CD4-positive, alpha-beta T cell treated with Interleukin-1 beta for 1 hour (primary cell): ENCODE measurements around the gene LEUTX.
"Not testable (repeated sequence)": the region's sequence is repeated elsewhere in the genome, so short reads cannot be mapped to it uniquely, and the experiment has no call there.

ENCODE experiments used
- DNase-seq, 2 donors: peaks; one replicate each; pipeline ENCODE4 v3.0.0-alpha.2; 2020 to 2022

The LEUTX gene, protein sequence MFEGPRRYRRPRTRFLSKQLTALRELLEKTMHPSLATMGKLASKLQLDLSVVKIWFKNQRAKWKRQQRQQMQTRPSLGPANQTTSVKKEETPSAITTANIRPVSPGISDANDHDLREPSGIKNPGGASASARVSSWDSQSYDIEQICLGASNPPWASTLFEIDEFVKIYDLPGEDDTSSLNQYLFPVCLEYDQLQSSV

DNA sequence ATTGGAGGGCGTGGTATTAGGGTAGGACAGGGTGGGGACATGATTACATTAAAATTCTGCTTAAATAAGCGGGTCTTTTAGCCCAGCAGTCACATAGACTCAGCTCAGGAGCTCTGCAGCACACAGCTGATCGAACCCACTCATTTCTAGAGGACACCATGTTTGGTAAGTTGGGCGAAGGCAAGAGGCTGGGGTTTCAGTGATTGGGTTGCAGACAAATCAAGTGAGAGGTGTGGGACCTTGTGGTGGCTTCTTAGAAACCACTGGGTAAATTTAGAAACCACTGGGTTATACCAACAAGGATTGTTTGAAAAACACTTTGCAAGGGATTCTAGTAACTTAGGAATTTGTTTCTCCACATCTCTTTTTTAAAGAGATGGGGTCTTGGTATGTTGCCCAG, at the start of gene LEUTX:
Gene LEUTX, plus strand, starts transcription at position 92 of the 400 bp plus-strand sequence. Its CDS starts 67 bp downstream, at position 159.
- no peak for DNase-seq

DNA sequence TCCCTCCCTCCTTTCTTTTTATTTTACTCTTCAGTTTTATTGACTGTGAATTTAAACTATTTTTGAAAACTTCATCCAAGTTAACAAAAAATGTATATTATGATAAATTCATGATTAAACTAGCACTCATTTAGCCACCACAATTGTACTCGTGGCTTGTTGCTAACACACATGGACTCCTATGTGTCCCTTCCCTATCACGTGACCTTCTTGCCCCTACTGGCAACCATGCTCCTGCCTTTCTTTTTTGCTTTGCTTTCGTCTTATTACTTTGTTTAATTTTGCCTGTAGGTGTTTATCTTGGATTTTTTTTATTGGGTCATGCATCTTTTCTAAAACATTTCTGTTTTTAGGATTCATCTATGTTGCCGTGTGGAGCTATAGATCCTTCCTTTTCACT, 49.1 kb upstream of the LEUTX start:
- no peak for DNase-seq

DNA sequence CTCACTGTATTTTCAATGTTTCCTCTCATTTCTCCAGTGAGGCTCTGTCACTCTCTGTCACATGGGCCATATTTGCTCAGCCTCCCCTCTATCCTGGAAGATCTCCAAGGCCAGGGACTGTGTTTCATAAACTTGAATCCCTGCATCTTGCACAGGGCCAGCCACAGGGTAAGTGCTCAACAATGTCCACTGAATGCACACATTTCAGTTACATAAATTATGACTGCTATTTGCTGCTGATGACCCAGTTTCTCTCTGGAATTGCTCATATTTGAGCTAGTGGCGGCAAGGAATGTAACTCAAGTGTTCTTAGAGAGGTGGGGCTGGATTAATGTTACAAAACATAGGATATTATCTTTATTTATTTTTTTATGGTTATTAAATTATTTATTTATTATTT, 47.0 kb upstream of the LEUTX start:
- DNase-seq: no peak

DNA sequence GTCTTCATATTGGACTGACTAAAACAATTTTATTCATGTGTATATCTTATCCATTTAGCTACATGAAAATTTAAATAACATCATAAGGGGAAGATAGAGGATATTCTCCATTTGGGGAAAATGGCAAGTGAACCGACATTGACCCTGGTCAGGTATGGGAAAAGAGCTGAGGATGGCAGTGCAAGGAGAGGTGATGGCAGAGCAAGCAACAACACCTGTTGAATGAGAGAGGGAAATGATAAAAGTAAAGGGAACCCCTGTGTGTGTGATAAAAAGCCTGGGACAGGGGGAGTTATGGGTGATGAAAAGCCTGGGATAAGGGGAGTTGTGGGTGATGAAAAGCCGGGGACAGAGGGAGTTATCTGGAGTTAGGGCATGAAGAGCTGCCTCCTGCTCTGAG, 44.8 kb upstream of the LEUTX start:
- DNase-seq: no peak

DNA sequence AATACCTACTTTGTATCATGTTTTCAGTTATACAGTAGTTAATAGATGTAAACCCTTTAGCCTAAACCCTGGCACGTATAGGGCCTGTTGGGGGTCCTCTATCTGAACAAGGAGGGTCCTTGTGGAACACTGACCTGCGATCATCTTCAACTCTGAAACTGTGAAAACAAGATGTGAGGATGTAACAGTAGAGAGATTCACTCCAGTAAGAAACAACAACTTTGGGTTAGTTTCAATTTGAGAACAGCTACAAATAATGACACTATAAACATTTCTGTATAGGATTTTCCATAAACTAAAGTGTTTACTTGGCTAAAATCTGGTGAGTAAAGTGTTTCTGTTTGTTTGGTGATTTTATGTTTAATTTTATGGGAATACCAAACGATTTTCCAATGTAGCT, 43.0 kb upstream of the LEUTX start:
- no peak for DNase-seq

DNA sequence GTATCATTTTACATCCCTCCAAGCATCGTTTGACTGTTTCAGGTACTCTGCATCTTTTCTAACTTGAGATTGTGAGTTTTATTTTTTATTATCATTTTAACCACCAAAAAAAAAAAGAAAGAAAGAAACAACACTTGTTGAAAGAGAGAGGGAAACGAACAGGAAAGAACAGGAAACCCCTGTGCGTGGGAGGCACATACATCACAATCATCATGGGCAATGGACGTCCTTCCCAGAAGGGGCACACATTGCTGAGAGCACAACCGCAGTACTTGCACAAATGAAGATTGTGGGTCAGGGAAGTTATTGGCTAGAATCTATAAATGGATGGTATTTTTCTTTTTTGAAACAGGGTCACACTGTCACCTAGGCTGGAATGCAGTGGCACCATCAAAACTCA, 42.6 kb upstream of the LEUTX start:
- DNase-seq: no peak

DNA sequence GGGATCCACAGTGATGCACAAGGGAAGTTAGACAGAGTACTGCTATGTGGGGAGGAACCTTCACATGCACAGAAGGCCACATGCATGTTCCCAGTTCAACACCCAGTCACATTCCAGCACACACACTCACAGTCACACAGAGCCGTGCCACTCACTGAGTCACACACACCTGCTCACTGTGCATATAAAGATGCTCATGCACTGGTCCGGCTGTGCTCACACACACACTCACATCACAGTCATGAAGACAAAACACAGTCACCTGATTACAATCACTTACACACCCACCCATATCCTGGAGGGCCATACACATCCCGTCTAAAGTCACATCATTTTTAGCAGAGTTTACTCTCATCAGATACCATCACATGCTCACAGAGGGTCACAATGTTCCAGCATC, 41.3 kb upstream of the LEUTX start:
- DNase-seq: no peak

DNA sequence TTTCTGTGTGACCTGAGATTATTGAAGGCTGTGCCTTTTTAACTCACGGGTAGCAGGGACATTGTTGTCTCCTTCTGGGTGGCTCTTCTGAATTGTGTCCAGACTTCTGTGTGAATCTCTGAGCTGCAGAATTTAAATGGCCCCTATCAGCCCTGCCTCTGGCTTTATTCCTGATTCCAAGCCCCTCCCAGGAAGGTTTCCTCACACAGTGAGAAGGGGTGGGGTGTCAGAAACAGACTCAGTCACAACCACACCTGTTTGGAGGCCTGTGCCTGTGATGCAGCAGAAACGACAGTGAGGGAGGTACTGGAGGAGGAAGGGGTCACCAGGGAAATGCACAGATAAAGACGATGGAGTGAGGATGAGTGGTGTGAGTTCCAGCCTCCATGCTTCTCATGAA, 40.8 kb upstream of the LEUTX start, which contains the start of gene CLC:
Gene CLC, minus strand, starts transcription at position 139 of the 400 bp plus-strand sequence. Its CDS starts 77 bp downstream, at position 62.
- no peak for DNase-seq

DNA sequence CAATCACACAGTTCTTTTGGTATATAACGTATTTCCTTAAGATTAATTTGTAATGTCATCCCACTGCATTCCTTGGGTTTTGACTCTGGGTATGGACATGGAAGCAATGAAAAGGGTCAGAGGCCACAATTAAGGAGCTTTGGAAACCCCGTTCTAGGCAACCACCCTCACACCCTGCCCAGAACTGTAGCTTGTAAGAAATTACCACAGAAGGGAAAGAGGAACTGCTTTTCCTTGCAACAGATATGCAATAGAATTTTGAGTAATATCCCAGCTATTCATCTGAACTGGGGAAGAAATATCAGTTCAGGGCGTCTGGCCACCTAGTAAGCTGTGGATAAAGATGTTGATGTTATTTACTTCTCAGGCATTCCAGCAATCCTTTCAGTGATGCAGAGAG, 39.8 kb upstream of the LEUTX start:
- DNase-seq: no peak

DNA sequence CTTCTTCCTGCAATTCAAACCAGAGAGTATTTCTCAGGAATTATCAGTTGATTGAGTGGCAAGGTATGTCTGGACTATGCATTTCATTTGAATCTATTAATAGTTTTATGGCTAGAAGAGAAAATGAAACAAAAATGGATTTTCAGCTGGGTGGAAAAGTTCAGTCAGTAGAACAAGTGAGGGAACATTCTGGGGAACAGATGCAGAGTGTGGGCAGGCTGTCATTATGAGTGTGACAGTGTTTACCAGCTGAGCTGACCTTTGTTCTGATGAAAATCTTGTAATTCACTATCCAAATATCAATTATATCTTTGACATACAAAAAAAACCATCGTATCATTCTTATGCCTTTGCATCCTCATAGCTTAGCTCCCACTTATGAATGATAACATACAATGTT, 38.3 kb upstream of the LEUTX start:
- no peak for DNase-seq

DNA sequence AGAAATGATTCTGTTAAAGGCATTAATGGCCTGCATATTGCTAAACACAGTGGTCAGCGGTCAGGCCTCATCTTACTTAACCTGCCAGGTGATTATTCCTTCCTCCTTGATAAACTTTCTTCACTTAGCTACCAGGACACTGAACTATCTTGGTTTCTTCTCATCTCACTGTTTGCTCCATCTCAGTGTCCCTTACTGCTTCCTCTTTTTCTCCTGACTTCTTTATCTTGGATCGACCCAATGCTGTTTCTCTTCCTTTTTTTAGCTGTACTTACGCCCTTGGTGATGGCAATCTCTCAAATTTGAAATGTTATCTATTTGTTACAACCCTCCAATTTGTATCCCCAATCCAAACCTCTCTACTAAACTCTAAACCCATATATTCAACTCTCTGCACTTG, 33.0 kb upstream of the LEUTX start:
- DNase-seq: no peak

DNA sequence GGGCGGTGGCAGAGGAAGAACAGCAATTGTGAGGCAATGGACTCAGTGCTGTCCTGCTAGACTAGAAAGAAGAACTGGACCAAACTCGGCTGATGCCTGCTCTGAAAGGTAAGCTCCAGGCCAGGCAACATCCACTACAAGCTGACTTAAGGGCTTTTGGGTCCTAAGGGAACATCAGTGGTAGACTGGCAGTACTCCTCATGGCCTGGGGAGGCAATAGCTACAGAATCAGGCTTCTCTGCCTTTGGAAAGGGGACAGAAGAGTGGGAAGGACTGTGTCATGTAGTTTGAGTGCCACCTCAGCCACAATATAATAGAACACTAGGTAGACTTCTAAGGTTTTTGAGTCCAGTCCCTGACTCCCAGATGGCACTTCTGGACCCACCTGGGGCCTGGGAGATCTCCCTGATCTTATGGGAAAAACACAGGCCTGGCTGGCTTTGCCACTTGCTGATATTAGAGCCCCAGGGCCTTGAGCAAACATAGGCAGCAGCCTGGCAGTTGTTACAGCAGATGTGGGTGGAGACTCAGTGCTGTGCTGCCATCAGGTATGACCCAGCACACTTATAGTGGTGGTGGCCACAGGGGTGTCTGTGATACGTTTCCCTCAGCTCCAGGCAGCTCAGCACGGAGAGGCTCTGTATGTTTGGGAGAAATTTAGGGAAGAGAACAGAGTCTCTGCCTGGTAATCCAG, 31.7 kb upstream of the LEUTX start:
- no peak for DNase-seq

DNA sequence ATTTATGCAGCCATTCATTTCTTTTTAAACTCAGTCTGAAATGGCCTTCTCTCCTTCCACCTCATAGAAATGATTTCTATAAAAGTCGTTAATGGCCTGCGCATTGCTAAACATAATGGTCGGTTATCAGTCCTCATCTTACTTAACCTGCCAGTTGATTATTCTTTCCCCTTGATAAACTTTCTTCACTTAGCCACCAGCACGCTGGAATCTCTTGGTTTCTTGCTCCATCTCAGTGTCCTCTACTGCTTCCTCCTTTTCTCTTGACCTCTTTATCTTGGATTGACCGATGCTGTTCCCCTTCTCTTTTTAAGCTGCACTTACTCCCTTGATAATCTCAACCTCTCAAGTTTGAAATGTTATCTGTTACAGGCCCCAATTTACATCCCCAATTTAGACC, 28.7 kb upstream of the LEUTX start:
- no peak for DNase-seq

DNA sequence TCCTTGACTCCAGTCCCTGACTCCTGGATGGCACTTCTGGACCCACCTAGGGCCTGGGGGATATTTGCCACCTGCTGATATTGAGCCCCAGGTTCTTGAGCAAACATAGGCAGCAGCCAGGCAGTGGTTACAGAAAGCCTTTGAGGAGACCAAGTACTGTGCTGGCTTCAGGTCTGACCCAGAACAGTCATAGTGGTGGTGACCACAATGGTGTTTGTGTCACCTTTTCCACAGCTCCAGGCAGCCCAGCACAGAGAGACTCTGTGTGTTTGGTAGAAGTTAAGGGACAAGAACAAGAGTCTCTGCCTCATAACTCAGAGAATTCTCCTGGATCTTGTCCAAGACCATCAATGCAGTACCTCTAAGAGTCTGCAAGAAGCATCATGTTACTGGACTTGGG, 26.3 kb upstream of the LEUTX start:
- DNase-seq: no peak

DNA sequence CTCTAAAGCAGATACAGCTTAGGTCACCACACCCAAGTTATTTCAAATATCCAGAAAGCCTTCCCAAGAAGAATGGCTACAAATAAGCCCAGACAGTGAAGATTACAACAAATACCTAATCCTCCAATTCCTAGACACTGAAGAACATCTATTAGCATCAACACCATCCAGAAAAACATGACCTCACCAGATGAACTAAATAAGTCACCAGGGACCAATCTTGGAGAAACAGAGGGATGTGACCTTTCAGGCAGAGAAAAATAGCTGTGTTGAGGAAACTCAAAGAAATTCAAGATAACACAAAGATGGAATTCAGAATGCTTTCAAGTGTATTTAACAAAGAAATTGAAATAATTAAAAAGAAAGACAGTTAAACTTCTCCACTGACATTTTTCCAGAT, 25.9 kb upstream of the LEUTX start:
- DNase-seq: no peak

DNA sequence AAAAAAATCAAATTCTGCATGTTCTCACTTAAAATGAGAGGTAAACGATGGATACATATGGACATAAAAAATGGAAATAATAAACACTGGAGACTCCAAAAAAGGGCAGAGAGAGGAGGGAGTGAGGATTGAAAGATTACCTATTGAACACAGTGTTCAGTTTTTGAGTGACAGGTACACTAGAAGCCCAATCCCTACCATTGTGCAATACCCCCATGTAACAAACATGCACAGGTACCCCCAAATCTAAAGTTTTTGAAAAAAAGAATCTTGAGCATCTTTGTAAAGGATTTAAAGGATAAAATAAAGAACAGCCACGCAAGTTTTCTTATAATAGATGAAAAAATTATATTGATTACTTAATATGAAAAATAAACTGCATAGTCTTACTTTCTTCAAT, 24.1 kb upstream of the LEUTX start:
- DNase-seq: no peak

DNA sequence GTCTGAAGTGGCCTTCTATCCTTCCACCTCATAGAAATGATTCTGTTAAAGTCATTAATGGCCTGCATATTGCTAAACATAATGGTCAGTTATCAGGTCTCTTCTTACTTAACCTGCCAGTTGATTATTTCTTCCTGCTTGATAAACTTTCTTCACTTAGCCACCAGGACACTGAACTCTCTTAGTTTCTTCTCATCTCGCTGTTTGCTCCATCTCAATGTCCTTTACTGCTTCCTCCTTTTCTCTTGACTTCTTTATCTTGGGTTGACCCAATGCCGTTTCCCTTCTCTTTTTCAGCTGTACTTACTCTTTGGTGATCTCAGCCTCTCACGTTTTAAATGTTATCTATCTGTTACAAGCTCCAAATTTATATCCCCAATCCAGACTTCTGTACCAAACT, 23.7 kb upstream of the LEUTX start:
- no peak for DNase-seq

DNA sequence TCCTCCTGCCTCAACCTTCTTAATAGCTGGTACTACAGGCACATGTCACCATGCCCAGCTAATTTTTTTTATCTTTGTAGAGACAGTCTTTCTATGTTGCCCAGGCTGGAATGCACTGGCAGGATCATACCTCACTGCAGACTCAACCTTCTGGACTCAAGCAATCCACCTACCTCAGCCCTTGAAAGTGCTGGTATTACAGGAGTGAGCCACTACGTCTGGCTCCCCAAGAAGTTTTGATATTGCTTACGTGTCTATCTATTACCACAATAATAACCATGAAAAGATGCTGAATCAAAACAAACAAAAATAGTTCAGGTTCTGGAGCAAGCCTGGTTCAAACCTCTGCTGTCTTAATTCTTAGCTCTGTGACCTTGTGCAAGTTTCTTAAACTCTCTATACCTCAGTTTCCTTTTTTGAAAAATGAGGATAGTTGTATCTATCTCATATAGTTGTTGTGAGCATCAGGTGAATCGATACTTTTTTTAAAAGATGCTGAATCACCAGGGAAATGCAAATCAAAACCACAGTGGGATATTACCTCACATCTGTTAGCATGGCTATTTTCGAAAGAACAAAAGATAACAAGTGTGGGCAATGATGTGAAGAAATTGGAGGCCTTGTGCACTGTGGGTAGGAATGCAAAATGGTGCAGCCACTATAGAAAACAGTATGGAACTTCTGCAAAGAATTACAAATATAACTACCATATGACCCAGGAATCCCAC, 19.0 kb upstream of the LEUTX start:
- no peak for DNase-seq

DNA sequence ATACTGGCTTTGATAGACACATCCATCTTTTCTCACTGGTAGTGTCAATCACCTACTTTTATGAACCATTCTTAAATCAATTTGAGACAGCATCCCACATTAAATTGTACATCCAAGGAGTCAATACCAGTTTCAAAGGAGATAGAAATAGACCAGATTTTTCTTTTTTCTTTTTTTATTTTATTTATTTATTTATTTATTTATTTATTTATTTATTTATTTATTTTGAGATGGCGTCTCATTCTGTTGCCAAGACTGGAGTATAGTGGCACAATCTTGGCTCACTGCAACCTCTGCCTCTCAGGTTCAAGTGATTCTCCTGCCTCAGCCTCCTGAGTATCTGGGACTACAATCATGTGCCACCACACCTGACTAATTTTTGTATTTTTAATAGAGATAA, 16.8 kb upstream of the LEUTX start:
- DNase-seq: not testable (repeated sequence)

DNA sequence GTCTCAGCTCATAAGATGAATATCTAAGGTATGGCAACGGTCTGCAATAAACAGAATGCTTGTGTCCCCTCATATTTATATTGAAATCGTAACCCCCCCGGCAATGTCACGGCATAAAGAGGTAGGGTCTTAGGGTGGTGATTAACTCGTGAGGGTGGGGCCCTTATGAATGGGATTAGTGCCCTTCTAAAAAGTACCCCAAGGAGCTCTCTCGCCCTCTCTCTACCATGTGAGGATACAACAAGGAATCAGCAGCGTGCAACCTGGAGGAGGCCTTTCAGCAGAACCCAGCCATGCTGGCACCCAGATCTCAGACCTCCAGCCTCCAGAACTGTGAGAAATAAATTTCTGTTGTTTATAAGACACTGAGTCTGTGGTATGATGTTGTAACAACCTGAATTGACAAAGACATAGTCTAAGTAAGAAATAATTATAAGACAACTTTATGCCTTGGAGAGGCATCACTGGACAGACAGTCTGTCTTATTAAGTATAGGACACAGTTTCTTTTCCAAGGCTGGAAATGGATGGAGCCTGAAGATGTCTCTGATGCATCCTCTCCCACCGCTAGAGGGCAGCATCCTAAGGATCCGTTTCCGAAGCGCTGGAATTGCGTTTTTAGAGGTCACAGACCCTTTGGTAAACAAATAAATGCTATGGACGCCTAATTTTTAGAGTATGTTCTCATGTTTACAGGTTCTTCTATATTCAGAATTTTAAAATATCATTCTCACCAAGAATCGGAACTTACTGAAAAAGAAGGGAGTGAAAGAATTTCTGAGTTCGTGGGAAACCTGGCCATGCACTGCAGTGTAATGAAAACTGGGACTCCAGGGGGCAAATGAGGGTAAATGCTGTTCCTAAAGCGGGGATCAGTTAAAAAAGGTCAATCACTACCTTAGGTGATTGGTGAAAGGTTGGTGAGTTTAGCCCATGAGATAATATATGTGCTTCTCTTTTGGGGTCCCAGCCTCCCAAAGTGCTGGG, 13.3 kb upstream of the LEUTX start:
- DNase-seq: peak; percentile 5 to 38

DNA sequence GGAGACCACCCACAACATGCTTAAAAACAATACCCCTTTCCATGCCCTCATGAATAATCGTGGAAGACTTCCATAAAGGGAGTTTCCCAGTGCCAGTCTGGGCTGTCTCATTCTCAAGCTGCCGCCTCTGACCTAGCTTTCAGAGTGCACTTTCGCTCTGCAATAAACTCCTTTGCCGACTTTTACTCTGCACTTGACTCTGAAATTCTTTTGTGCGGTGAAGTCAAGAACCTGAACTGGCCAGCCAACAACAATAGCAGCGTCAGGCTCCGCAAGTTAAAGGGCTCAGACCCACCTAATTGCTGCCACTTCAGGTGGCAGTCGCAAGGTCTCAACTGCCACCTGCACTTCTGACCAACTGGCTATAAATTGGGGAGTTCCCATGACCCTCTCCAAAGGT, 10.3 kb upstream of the LEUTX start:
- no peak for DNase-seq

DNA sequence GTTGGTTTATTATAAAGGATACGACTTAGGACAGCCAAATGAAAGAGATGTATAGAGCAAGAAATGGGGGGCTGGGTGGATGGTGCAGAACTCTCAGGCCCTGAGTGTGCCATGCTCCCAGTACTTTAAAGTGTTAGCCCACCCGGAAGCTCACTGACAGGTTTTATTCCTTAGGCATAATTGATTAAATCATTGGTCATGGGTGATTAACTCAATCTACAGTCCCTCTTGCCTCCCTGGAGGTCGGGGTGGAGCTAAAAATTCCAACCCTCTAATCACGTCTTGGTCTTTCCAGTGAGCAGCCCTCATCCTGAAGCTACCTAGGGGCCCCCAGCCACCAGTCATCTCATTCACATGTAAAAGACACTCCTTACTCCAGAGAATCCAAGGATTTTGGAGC, 9.9 kb upstream of the LEUTX start:
- DNase-seq: no peak

DNA sequence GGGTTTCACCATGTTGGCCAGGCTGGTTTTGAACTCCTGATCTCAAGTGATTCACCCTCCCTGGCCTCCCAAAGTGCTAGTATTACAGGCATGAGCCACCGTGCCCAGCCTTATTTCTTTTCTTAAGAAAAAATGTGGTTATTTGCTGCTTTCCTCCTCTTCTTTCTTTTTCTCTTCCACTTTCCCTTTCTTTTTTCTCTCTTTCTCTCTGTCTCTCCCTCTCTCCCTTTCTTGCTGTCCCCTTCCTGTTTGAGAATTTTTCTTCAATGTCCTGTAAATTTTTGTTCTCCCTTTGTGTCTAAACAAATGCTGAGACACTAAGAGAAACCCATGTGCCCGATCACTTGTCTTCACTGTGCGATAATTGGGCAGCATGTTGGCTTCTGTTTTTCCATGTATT, 2.2 kb downstream of the LEUTX start:
- no peak for DNase-seq
